Lower lobe of right lung (tissue), 2 donors: ENCODE data around the gene SPOPL. TPM values are rescaled to one million over a fixed set of nuclear protein-coding genes. Genes with fewer than 3 reads are reported as not detected.

Experiments
- ATAC-seq, 2 donors: fragments of 200-7000 bp; cut with Tn5 transposase; one replicate each; pipeline ENCODE4 v1.9.1; 2020 to 2022; ENCODE audit warnings: mild to moderate bottlenecking in 2 of 2, moderate library complexity in 2 of 2
- DNase-seq: peaks from one replicate; pipeline ENCODE4 v3.0.0-alpha.2; 2020
- H3K27ac ChIP-seq: fragments of 200-600 bp; one replicate; pipeline ENCODE4 v1.8.0; 2022
- H3K27me3 ChIP-seq: fragments of 200-600 bp; one replicate; pipeline ENCODE4 v1.8.0; 2022; ENCODE audit warnings: low read depth
- H3K36me3 ChIP-seq: fragments of 200-600 bp; one replicate; pipeline ENCODE4 v1.8.0; 2022; ENCODE audit warnings: mild to moderate bottlenecking
- H3K4me1 ChIP-seq: fragments of 200-600 bp; one replicate; pipeline ENCODE4 v1.8.0; 2022
- H3K4me3 ChIP-seq: fragments of 200-600 bp; one replicate; pipeline ENCODE4 v1.8.0; 2022; ENCODE audit warnings: mild to moderate bottlenecking
- H3K9me3 ChIP-seq: fragments of 200-600 bp; one replicate; pipeline ENCODE4 v1.8.0; 2022
- CTCF ChIP-seq: fragments of 200-600 bp; IDR thresholded peaks from one replicate; pipeline ENCODE4 v1.8.0; 2022; ENCODE audit warnings: antibody characterized with exemption, mild to moderate bottlenecking
- intact Hi-C: fragments of 100-400 bp; cut with DNase I; formaldehyde crosslinking; loops from one replicate; pipeline ENCODE4 v1.11.0; 2022
- total RNA-seq: library from RNA; stranded (reverse); fragmentation: NEBNext Ultra II Directional; extraction: Animal tissue kit (Norgen Biotek cat#: 25700); gene quantifications from one replicate; pipeline ENCODE4 v1.2.1, GENCODE V29; 2021
- donor health status: DM: no; HTN: yes; CAD: no; lungs with severe emphysema.

SPOPL gene
- total RNA-seq, 1 donor from 2014 or later, result 34.2 TPM

GRCh38 chr2:138507267-138507666 is 5.7 kb downstream of the SPOPL start:
- DNase-seq, result no peak
- no peaks in the 10 kb centered on the region for H3K27me3 ChIP-seq
- H3K27ac ChIP-seq, result no peak overlapping the region
- H3K36me3 ChIP-seq, result no peaks in the 10 kb centered on the region
- H3K4me3 ChIP-seq, result no peak overlapping the region
- intact Hi-C loops, result no loop called here
- peak; percentile 27 to 60 for ATAC-seq
- peaks cover 34% of the 10 kb centered on the region for H3K4me1 ChIP-seq
- no peak for TF ChIP-seq CTCF
- no peaks in the 10 kb centered on the region for H3K9me3 ChIP-seq

- no peak for TF ChIP-seq CTCF
- intact Hi-C loops, result no loop called here
- no peak for DNase-seq
- Histone ChIP-seq H3K27me3 (no peaks in the 10 kb centered on the region), H3K4me3 (no peak overlapping the region), H3K36me3 (no peaks in the 10 kb centered on the region), H3K9me3 (no peaks in the 10 kb centered on the region), H3K27ac (no peak overlapping the region), H3K4me1 (peaks cover 17% of the 10 kb centered on the region)
- no peak for ATAC-seq
Measured at GRCh38 chr2:138510319-138510718, 8.7 kb downstream of the SPOPL start.

- intact Hi-C loops, result no loop called here
- H3K4me1 ChIP-seq, result peaks cover 20% of the 10 kb centered on the region
- no peaks in the 10 kb centered on the region for H3K9me3 ChIP-seq
- H3K27me3 ChIP-seq, result no peaks in the 10 kb centered on the region
- no peaks in the 10 kb centered on the region for H3K36me3 ChIP-seq
- H3K4me3 ChIP-seq, result no peak overlapping the region
- TF ChIP-seq CTCF, result no peak
- no peak for ATAC-seq
- no peak overlapping the region for H3K27ac ChIP-seq
- DNase-seq, result no peak
Measured at GRCh38 chr2:138512672-138513071, 11.1 kb downstream of the SPOPL start.

- H3K27me3 ChIP-seq, result no peaks in the 10 kb centered on the region
- H3K9me3 ChIP-seq, result no peaks in the 10 kb centered on the region
- intact Hi-C loops, result no loop called here
- ATAC-seq, result no peak
- no peak overlapping the region for H3K27ac ChIP-seq
- TF ChIP-seq CTCF, result no peak
- DNase-seq, result no peak
- no peaks in the 10 kb centered on the region for H3K36me3 ChIP-seq
- peaks cover 20% of the 10 kb centered on the region for H3K4me1 ChIP-seq
- no peak overlapping the region for H3K4me3 ChIP-seq
Measured at GRCh38 chr2:138514173-138514572, 12.6 kb downstream of the SPOPL start.

- no peak for DNase-seq
- intact Hi-C loops, result no loop called here
- ATAC-seq, result peak in 1 of 2 donors; percentile 46
- no peak overlapping the region for H3K4me3 ChIP-seq
- H3K27me3 ChIP-seq, result no peaks in the 10 kb centered on the region
- no peaks in the 10 kb centered on the region for H3K36me3 ChIP-seq
- no peak for TF ChIP-seq CTCF
- H3K27ac ChIP-seq, result no peak overlapping the region
- no peaks in the 10 kb centered on the region for H3K9me3 ChIP-seq
- peaks cover 26% of the 10 kb centered on the region for H3K4me1 ChIP-seq
Measured at GRCh38 chr2:138515092-138515491, 13.5 kb downstream of the SPOPL start.
